OCI-LY1 (cell line): ENCODE results near the gene CHMP3.
"Not testable (repeated sequence)": the region's sequence is repeated elsewhere in the genome, so short reads cannot be mapped to it uniquely, and the experiment has no call there.

Source experiments
- H2AFZ ChIP-seq: fragments of 200-600 bp; sonication (generic), shearing (Covaris generic); 2 replicates; pipeline ENCODE4 v1.6.0; 2014; ENCODE audit warnings: antibody characterized with exemption, mild to moderate bottlenecking, low read length
- H3F3A ChIP-seq: fragments of 200-600 bp; sonication (generic), shearing (Covaris generic); 2 replicates; pipeline ENCODE4 v1.6.0; 2014; ENCODE audit warnings: mild to moderate bottlenecking, antibody characterized with exemption, low read length, moderate library complexity; ENCODE audit not compliant: insufficient read depth
- H3K27ac ChIP-seq: fragments of 200-600 bp; sonication (generic); 2 replicates; pipeline ENCODE4 v1.5.1; 2014; ENCODE audit warnings: low read length, mixed run types, mild to moderate bottlenecking, low read depth; ENCODE audit not compliant: poor library complexity, severe bottlenecking
- H3K27me3 ChIP-seq: fragments of 200-600 bp; sonication (generic); 2 replicates; pipeline ENCODE4 v1.6.0; 2014; ENCODE audit warnings: antibody characterized with exemption, mild to moderate bottlenecking, low read length, moderate library complexity; ENCODE audit not compliant: insufficient read depth
- H3K36me3 ChIP-seq: fragments of 200-600 bp; sonication (generic); 2 replicates; pipeline ENCODE4 v1.6.1; 2014; ENCODE audit warnings: mild to moderate bottlenecking, antibody characterized with exemption, low read length, moderate library complexity, mixed read lengths; ENCODE audit not compliant: insufficient read depth
- H3K4me1 ChIP-seq: fragments of 200-600 bp; sonication (generic); 2 replicates; pipeline ENCODE4 v1.5.1; 2014; ENCODE audit warnings: mild to moderate bottlenecking, low read length, moderate library complexity; ENCODE audit not compliant: insufficient read depth, severe bottlenecking
- H3K4me2 ChIP-seq: fragments of 200-600 bp; sonication (generic), shearing (Covaris generic); 2 replicates; pipeline ENCODE4 v1.6.1; 2014; ENCODE audit warnings: low read length
- H3K4me3 ChIP-seq: fragments of 200-600 bp; sonication (generic); 2 replicates; pipeline ENCODE4 v1.5.1; 2014; ENCODE audit warnings: low read length, low read depth, mild to moderate bottlenecking, mixed read lengths; ENCODE audit not compliant: poor library complexity, severe bottlenecking
- H3K79me2 ChIP-seq: fragments of 200-600 bp; shearing (Covaris generic); 2 replicates; pipeline ENCODE4 v1.6.1; 2016; ENCODE audit warnings: mixed run types, low read length, mixed read lengths; ENCODE audit not compliant: insufficient read depth
- H3K9ac ChIP-seq: fragments of 200-600 bp; sonication (generic), shearing (Covaris generic); 2 replicates; pipeline ENCODE4 v1.6.1; 2014; ENCODE audit warnings: mild to moderate bottlenecking, low read length, mixed read lengths
- H3K9me2 ChIP-seq: fragments of 200-600 bp; sonication (generic), shearing (Covaris generic); 2 replicates; pipeline ENCODE4 v1.6.1; 2014; ENCODE audit warnings: low read depth, mild to moderate bottlenecking, low read length, mixed read lengths
- H3K9me3 ChIP-seq: fragments of 200-600 bp; shearing (Covaris generic); 2 replicates; pipeline ENCODE4 v1.6.1; 2014; ENCODE audit warnings: low read length, mixed read lengths
- H4K20me1 ChIP-seq: fragments of 200-600 bp; sonication (generic), shearing (Covaris generic); 2 replicates; pipeline ENCODE4 v1.6.0; 2016; ENCODE audit warnings: mild to moderate bottlenecking, low read length; ENCODE audit not compliant: insufficient read depth
- CTCF ChIP-seq: fragments of 200-600 bp; sonication (generic), shearing (Covaris generic); IDR thresholded peaks from 2 replicates; pipeline ENCODE4 v1.5.1; 2017; ENCODE audit warnings: mild to moderate bottlenecking, antibody characterized with exemption, low read length, moderate library complexity, mixed read lengths
- EZH2 ChIP-seq: fragments of 200-600 bp; sonication (generic), shearing (Covaris generic); IDR thresholded peaks from 2 replicates; pipeline ENCODE4 v1.8.0; 2017; ENCODE audit warnings: borderline replicate concordance, mixed run types, mild to moderate bottlenecking, antibody characterized with exemption, low read length, moderate library complexity, mixed read lengths

CHMP3 gene

GRCh38 chr2:86593266-86593665 lies 30.0 kb upstream of the CHMP3 start:
- no peaks in the 10 kb centered on the region for H3K79me2 ChIP-seq
- H2AFZ ChIP-seq: no peak overlapping the region
- no peaks in the 10 kb centered on the region for H3F3A ChIP-seq
- H3K9me3 ChIP-seq: no peaks in the 10 kb centered on the region
- H3K4me1 ChIP-seq: no peaks in the 10 kb centered on the region
- no peak overlapping the region for H3K4me3 ChIP-seq
- TF ChIP-seq EZH2: no peak
- no peak for TF ChIP-seq CTCF
- no peak overlapping the region for H3K27ac ChIP-seq
- no peaks in the 10 kb centered on the region for H3K36me3 ChIP-seq
- H3K9me2 ChIP-seq: no peaks in the 10 kb centered on the region
- H3K4me2 ChIP-seq: no peak overlapping the region
- H4K20me1 ChIP-seq: no peaks in the 10 kb centered on the region
- no peak overlapping the region for H3K9ac ChIP-seq
- no peaks in the 10 kb centered on the region for H3K27me3 ChIP-seq

- Histone ChIP-seq H3F3A (no peaks in the 10 kb centered on the region), H3K9me3 (no peaks in the 10 kb centered on the region), H3K79me2 (no peaks in the 10 kb centered on the region), H3K4me1 (no peaks in the 10 kb centered on the region), H3K9ac (no peak overlapping the region), H3K9me2 (no peaks in the 10 kb centered on the region), H3K4me3 (no peak overlapping the region), H3K4me2 (no peak overlapping the region), H2AFZ (no peak overlapping the region), H3K27me3 (no peaks in the 10 kb centered on the region), H4K20me1 (no peaks in the 10 kb centered on the region), H3K36me3 (no peaks in the 10 kb centered on the region), H3K27ac (no peak overlapping the region)
- no peak for TF ChIP-seq EZH2
- no peak for TF ChIP-seq CTCF
Observed at GRCh38 chr2:86592547-86593230, 29.4 kb upstream of the CHMP3 start.

GRCh38 chr2:86589701-86590100 lies 26.5 kb upstream of the CHMP3 start:
- H3K4me2 ChIP-seq, H3K27me3 ChIP-seq, H3K27ac ChIP-seq, H3K4me3 ChIP-seq, H2AFZ ChIP-seq, H3F3A ChIP-seq, H3K36me3 ChIP-seq, H3K9me2 ChIP-seq, H4K20me1 ChIP-seq, H3K79me2 ChIP-seq, H3K9me3 ChIP-seq, H3K4me1 ChIP-seq, H3K9ac ChIP-seq: not testable (repeated sequence)
